HepG2 (cell line): ENCODE data around the gene CASZ1.

Source experiments
- CTCF ChIP-seq: sonication (generic); formaldehyde crosslinking; IDR thresholded peaks from 2 replicates; pipeline ENCODE4 v1.5.0; 2020; ENCODE audit warnings: mild to moderate bottlenecking, missing genetic modification reagents, moderate library complexity
- EP300 ChIP-seq, 3 experiments: sonication (generic) in 1 of 3; formaldehyde crosslinking in 1 of 3; IDR thresholded peaks; 2 replicates each; pipeline versions ENCODE4 v1.5.1 to v1.6.1; 2011 to 2020; ENCODE audit warnings: low read depth in 2 of 3, low read length in 2 of 3, borderline replicate concordance in 1 of 3, improper control_type of control experiment in 1 of 3, mild to moderate bottlenecking in 1 of 3, missing genetic modification reagents in 1 of 3, moderate library complexity in 1 of 3
- HIVEP1 ChIP-seq: sonication (generic); formaldehyde crosslinking; IDR thresholded peaks from 2 replicates; pipeline ENCODE4 v1.4.0; 2020; ENCODE audit warnings: mild to moderate bottlenecking, missing genetic modification reagents
- HMGA1 ChIP-seq: sonication (generic); formaldehyde crosslinking; conservative IDR thresholded peaks from 2 replicates; pipeline ENCODE4 v1.4.0; 2020; ENCODE audit warnings: missing genetic modification reagents
- JUN ChIP-seq: sonication (generic); formaldehyde crosslinking; IDR thresholded peaks from 2 replicates; pipeline ENCODE4 v1.4.0; 2020; ENCODE audit warnings: mild to moderate bottlenecking, missing genetic modification reagents
- MZF1 ChIP-seq: sonication (generic); formaldehyde crosslinking; IDR thresholded peaks from 2 replicates; pipeline ENCODE4 v1.8.1; 2023; ENCODE audit warnings: mild to moderate bottlenecking, missing genetic modification reagents, borderline replicate concordance
- NR1H2 ChIP-seq: sonication (generic); formaldehyde crosslinking; IDR thresholded peaks from 2 replicates; pipeline ENCODE4 v1.8.1; 2022; ENCODE audit warnings: low read depth, missing genetic modification reagents, borderline replicate concordance
- NR2C2 ChIP-seq: sonication (generic); formaldehyde crosslinking; IDR thresholded peaks from 2 replicates; pipeline ENCODE4 v1.4.0; 2020; ENCODE audit warnings: missing genetic modification reagents, mild to moderate bottlenecking, moderate library complexity, borderline replicate concordance
- POLR2AphosphoS5 ChIP-seq: IDR thresholded peaks from 2 replicates; pipeline ENCODE4 v1.6.1; 2012; ENCODE audit warnings: low read depth, low read length
- PREB ChIP-seq: sonication (generic); formaldehyde crosslinking; IDR thresholded peaks from 2 replicates; pipeline ENCODE4 v1.4.0; 2020; ENCODE audit warnings: missing genetic modification reagents
- RFX1 ChIP-seq: fragments of 450-650 bp; IDR thresholded peaks from 2 replicates; pipeline ENCODE4 v1.6.1; 2017
- RFXAP ChIP-seq: sonication (generic); formaldehyde crosslinking; IDR thresholded peaks from 2 replicates; pipeline ENCODE4 v1.4.0; 2020; ENCODE audit warnings: missing genetic modification reagents, borderline replicate concordance
- SCMH1 ChIP-seq: sonication (generic); formaldehyde crosslinking; IDR thresholded peaks from 2 replicates; pipeline ENCODE4 v1.9.0; 2021; ENCODE audit warnings: missing genetic modification reagents, mild to moderate bottlenecking, borderline replicate concordance
- ZSCAN31 ChIP-seq: sonication (generic); formaldehyde crosslinking; IDR thresholded peaks from 2 replicates; pipeline ENCODE4 v1.5.0; 2020; ENCODE audit warnings: low read depth, mild to moderate bottlenecking, missing genetic modification reagents

- TF ChIP-seq HMGA1 (CRISPR knock-in tag) (no peak), NR2C2 (CRISPR knock-in tag) (no peak), RFX1 (no peak), POLR2AphosphoS5 (no peak), JUN (CRISPR knock-in tag) (no peak), ZSCAN31 (CRISPR knock-in tag) (no peak), NR1H2 (no peak), PREB (CRISPR knock-in tag) (no peak), SCMH1 (CRISPR knock-in tag) (no peak), HIVEP1 (CRISPR knock-in tag) (no peak), MZF1 (no peak), RFXAP (CRISPR knock-in tag) (no peak), CTCF (CRISPR knock-in tag) (no peak), EP300 (IDR thresholded peaks at IDR 0.05; ENCODE audit: low read depth in 2 of 2, low read length in 2 of 2) (no peak), EP300 (CRISPR knock-in tag; IDR thresholded peaks at IDR 0.05; ENCODE audit: borderline replicate concordance) (no peak)
Observed at GRCh38 chr1:10594595-10595223, 201.7 kb downstream of the CASZ1 start.
